Colonic mucosa (tissue), 4 donors: Measurements from ENCODE around the gene RBM47. TPM values are rescaled to one million over a fixed set of nuclear protein-coding genes. Genes with fewer than 3 reads are reported as not detected.
A peak's percentile ranks its signal among the peaks of the same experiment; 100 is the strongest.

Source experiments
- DNase-seq: peaks from one replicate; pipeline ENCODE4 v3.0.0-alpha.2; 2020
- H3K27ac ChIP-seq: fragments of 200-600 bp; one replicate; pipeline ENCODE4 v1.8.0; 2021
- H3K27me3 ChIP-seq: fragments of 200-600 bp; one replicate; pipeline ENCODE4 v1.8.0; 2021
- H3K36me3 ChIP-seq: fragments of 200-600 bp; one replicate; pipeline ENCODE4 v1.8.0; 2021
- H3K4me1 ChIP-seq: fragments of 200-600 bp; one replicate; pipeline ENCODE4 v1.8.0; 2021; ENCODE audit warnings: mild to moderate bottlenecking
- H3K4me3 ChIP-seq: fragments of 200-600 bp; one replicate; pipeline ENCODE4 v1.8.0; 2021
- H3K9ac ChIP-seq, 2 donors: one replicate each; pipeline ENCODE4 v1.7.0; 2013; ENCODE audit warnings: control low read depth in 2 of 2, low read depth in 2 of 2, low read length in 2 of 2
- H3K9me3 ChIP-seq: fragments of 200-600 bp; one replicate; pipeline ENCODE4 v1.8.0; 2021
- intact Hi-C: fragments of 100-400 bp; cut with DNase I; formaldehyde crosslinking; loops from one replicate; pipeline ENCODE4 v1.14.1; 2022
- total RNA-seq, 2 donors: library from RNA; stranded (reverse); fragmentation: NEBNext Ultra II Directional in 1 of 2; extraction: Animal tissue kit (Norgen Biotek cat#: 25700) in 1 of 2; gene quantifications; one replicate each; pipeline ENCODE4 v1.2.1, GENCODE V29; 2021
- TF ChIP-seq, protein P1 (sequence below): fragments of 200-600 bp; IDR thresholded peaks from one replicate; pipeline ENCODE4 v1.8.0; 2022; ENCODE audit warnings: antibody characterized with exemption, mild to moderate bottlenecking
- donor health status: healthy.
- donor health status: DM: no; HTN: no; CAD: no.
- donor health status: DM: no; HTN: no; CAD: no.

RBM47 gene
- total RNA-seq, 2 donors from 2014 or later = 279 to 281 TPM

- Histone ChIP-seq H3K36me3 (peaks cover 5% of the 10 kb centered on the region), H3K9ac (no peak overlapping the region), H3K27ac (no peak overlapping the region), H3K4me1 (no peaks in the 10 kb centered on the region), H3K4me3 (no peak overlapping the region), H3K27me3 (no peaks in the 10 kb centered on the region), H3K9me3 (no peaks in the 10 kb centered on the region)
- intact Hi-C loops = no loop called here
- DNase-seq = no peak
- TF ChIP-seq, protein P1, sequence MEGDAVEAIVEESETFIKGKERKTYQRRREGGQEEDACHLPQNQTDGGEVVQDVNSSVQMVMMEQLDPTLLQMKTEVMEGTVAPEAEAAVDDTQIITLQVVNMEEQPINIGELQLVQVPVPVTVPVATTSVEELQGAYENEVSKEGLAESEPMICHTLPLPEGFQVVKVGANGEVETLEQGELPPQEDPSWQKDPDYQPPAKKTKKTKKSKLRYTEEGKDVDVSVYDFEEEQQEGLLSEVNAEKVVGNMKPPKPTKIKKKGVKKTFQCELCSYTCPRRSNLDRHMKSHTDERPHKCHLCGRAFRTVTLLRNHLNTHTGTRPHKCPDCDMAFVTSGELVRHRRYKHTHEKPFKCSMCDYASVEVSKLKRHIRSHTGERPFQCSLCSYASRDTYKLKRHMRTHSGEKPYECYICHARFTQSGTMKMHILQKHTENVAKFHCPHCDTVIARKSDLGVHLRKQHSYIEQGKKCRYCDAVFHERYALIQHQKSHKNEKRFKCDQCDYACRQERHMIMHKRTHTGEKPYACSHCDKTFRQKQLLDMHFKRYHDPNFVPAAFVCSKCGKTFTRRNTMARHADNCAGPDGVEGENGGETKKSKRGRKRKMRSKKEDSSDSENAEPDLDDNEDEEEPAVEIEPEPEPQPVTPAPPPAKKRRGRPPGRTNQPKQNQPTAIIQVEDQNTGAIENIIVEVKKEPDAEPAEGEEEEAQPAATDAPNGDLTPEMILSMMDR = no peak
Observed at GRCh38 chr4:40482985-40483647, 146.5 kb downstream of the RBM47 start.

DNA sequence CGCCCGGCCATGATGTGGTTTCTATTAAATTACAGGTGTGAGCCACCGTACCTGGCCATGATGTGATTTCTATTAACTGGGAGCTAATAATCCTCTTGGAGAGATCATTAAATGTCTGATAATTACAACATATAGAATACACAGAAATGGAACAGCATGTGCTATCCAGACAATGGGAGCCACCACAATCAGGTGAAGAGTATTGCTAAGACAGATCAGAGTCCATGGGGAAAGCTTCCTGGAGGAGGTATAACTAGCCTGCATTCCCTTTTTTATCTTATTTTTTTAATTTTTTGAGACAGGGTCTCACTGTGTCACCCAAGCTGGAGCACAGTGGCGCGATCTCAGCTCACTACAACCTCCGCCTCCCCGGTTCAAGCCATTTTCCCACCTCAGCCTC lies 147.7 kb downstream of the RBM47 start:
- H3K9me3 ChIP-seq = no peaks in the 10 kb centered on the region
- no peaks in the 10 kb centered on the region for H3K27me3 ChIP-seq
- H3K27ac ChIP-seq = no peak overlapping the region
- intact Hi-C loops = no loop called here
- H3K36me3 ChIP-seq = peaks cover 5% of the 10 kb centered on the region
- no peaks in the 10 kb centered on the region for H3K4me1 ChIP-seq
- no peak overlapping the region for H3K9ac ChIP-seq
- no peak overlapping the region for H3K4me3 ChIP-seq
- DNase-seq = no peak
- TF ChIP-seq, protein P1 = no peak

GRCh38 chr4:40480291-40480690 lies 149.4 kb downstream of the RBM47 start:
- no peak for DNase-seq
- Histone ChIP-seq H3K36me3 (peaks cover 5% of the 10 kb centered on the region), H3K4me3 (no peak overlapping the region), H3K27me3 (no peaks in the 10 kb centered on the region), H3K9me3 (no peaks in the 10 kb centered on the region), H3K27ac (no peak overlapping the region), H3K9ac (no peak overlapping the region), H3K4me1 (peaks cover 6% of the 10 kb centered on the region)
- TF ChIP-seq, protein P1 = no peak
- intact Hi-C loops = no loop called here

DNA sequence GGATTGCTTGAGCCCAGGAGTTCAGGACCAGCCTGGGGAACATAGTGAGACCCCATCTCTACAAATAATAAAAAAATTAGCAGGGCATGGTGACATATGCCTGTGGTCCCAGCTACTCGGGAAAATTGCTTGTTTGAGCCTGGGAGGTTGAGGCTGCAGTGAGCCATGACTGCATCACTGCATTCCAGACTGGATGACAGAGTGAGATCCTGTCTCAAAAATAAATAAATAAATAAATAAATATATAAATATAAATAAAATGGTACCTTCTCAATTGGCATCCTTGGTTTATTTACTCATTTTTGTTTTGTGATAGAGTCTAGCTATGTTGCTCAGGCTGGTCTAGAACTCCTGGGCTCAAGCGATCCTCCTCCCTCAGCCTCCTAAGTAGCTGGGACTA lies 150.3 kb downstream of the RBM47 start:
- no peak overlapping the region for H3K9ac ChIP-seq
- no peak for DNase-seq
- H3K27ac ChIP-seq = no peak overlapping the region
- peaks cover 6% of the 10 kb centered on the region for H3K4me1 ChIP-seq
- no peaks in the 10 kb centered on the region for H3K9me3 ChIP-seq
- TF ChIP-seq, protein P1 = no peak
- intact Hi-C loops = no loop called here
- H3K27me3 ChIP-seq = no peaks in the 10 kb centered on the region
- H3K36me3 ChIP-seq = no peaks in the 10 kb centered on the region
- no peak overlapping the region for H3K4me3 ChIP-seq

DNA sequence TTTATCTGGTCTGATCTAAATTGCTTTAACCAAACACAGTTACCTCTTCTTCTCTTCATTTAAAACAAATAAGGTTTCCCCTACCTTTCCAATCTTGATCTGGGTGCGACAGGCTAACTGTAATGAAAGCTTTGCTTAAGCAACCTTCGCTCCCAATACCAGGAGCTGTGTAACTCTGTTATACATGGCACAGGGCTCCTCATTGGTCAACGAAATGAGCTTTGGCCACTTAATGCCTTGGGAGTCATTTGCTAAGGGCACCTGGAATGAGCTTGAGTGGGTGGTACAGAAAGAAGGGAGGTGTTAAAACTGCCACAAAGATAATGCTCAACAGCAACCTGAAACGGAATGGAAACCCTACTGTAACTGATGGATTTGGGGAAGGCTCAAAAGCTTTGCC lies 154.1 kb downstream of the RBM47 start:
- Histone ChIP-seq H3K36me3 (no peaks in the 10 kb centered on the region), H3K27ac (peak overlapping the region; percentile 58), H3K4me3 (no peak overlapping the region), H3K4me1 (peaks cover 6% of the 10 kb centered on the region), H3K27me3 (no peaks in the 10 kb centered on the region), H3K9me3 (no peaks in the 10 kb centered on the region), H3K9ac (peak overlapping the region in 1 of 2 donors; percentile 67)
- peak; percentile 82 for DNase-seq
- intact Hi-C loops = no loop called here
- TF ChIP-seq, protein P1 = no peak
